Measurements from ENCODE around the gene PRDM12. TPM values are rescaled to one million over a fixed set of nuclear protein-coding genes. Genes with fewer than 3 reads are reported as not detected.

The PRDM12 gene
- total RNA-seq, 2 donors from 2014 or later, result 0.39 TPM; not detected in 1

DNA sequence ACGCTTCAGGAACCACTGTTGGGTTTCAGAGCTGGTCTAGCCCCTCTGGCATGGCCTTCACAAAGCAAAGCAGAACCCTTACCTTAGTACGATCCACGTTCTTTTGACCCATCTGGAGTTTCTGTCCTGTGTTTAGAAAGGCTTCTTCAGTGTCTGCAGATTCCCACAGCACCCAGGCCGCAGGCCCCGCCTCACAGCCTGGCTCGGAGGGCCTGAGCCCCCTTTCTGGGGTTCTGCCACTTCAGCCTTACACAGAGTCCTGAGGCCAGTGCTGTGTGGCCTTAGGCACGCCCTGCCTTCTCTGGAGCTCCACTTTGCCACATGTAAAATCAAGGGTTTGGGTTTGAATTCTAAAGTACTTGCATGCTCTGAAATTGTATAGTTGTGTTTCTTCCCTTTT lies 31.6 kb upstream of the PRDM12 start:
- Mint-ChIP-seq H3K36me3 (no peaks in the 10 kb centered on the region), H3K27ac (no peak overlapping the region), H3K4me1 (ENCODE audit: low read depth in 2 of 2) (no peaks in the 10 kb centered on the region), H3K27me3 (no peaks in the 10 kb centered on the region), H3K9me3 (no peaks in the 10 kb centered on the region), H3K4me3 (no peak overlapping the region)
- no peak for ATAC-seq
- DNase-seq (ENCODE audit: low spot score), result no peak

DNA sequence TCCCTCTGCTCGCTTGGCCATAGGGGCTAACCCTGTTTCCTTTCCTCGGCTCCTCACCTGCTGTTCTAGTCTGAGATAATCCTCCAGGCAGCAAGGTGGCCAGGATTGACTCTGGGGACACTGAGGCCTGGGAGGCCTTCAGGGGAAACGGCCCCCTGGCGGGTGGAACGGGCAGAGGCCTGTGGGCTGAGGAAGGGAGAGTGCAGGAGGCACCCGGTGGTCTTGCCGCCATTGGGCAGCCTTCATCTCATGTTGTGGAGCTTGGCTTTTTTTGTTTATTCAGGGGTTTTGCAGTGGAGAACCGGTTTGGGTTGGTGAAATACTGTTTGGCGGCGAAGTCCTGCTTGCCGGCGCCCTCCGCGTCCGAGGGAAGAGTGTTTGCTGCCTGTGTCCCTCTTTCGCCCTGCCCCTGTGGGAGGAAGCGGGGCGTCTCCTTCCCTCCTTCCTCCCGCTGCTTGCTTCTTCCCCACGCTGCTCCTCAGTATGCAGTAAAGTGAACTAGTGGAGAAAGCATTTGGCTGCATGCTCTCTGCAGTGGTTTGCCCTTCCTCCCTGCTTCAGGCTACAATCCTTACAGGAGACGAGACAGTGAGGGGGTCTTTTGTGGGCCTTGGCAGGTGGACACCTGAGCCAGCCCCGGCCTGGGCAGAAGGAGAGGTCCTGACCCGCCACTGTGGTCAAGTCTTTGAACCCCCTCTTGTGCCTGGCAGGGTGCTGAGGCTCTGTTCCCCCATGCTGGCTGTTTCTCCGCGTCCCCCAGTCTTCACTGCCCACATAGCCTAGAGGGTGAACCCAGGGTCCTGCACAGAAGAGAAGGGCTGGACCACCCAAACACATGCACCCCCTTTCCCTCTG lies 30.8 kb upstream of the PRDM12 start:
- Mint-ChIP-seq H3K4me1 (ENCODE audit: low read depth in 2 of 2) (peaks cover 0 to 2% of the 10 kb centered on the region in 2 donors), H3K27ac (no peak overlapping the region), H3K4me3 (no peak overlapping the region), H3K9me3 (no peaks in the 10 kb centered on the region), H3K36me3 (no peaks in the 10 kb centered on the region), H3K27me3 (no peaks in the 10 kb centered on the region)
- ATAC-seq, result no peak
- DNase-seq (ENCODE audit: low spot score), result no peak

DNA sequence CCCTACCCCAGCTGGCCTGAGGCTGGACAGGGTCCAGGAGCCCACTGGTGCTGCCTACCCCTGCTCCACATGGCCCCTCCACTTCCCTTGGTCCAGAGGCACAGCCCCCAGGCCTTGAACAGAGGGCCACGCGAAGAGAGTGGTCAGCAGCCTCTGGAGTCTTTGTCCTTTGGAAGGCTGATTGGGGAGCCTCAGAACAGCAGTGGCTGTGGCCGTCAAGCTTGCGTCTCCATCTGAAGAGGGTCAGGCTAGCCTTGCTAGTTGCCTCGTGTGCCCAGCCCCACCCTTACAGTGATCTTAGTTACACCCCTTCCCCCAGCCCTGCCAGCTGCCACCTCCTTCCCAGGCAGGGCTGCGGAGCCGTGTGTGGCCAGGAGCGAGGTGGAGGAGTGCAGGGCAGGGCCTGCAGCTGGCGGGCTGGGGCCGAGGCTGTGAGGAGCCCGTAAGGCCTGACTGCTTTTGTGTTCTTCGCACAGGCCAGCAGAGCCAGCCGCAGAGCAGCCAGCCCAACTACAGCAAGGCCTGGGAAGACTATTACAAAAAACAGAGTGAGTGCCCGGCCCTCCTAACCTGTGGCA lies 30.1 kb upstream of the PRDM12 start:
- DNase-seq (ENCODE audit: low spot score), result no peak
- Mint-ChIP-seq H3K36me3 (no peaks in the 10 kb centered on the region), H3K27me3 (no peaks in the 10 kb centered on the region), H3K27ac (no peak overlapping the region), H3K4me1 (ENCODE audit: low read depth in 2 of 2) (peaks cover 0 to 2% of the 10 kb centered on the region in 2 donors), H3K9me3 (no peaks in the 10 kb centered on the region), H3K4me3 (no peak overlapping the region)
- ATAC-seq, result no peak

DNA sequence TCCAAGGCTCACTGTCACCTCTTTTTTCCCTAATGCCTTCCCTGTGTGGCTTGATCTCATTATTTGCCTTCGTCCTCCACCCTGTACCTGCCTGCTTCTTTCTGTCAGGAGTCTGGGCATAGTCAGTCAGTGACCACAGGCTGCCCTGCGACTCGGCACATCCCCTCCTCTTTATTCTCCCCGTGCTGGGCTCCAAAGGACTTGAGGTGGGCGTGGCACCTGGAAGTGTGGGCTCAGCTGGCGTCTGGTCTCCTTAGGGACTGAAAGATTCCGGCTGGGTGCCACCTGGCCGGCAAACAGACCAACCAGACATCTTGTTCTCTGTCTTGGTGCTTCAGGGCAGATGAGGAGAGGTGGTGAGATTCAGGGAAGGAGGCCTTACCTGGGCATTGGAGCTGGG lies 29.6 kb upstream of the PRDM12 start:
- no peaks in the 10 kb centered on the region for H3K36me3 Mint-ChIP-seq
- H3K9me3 Mint-ChIP-seq, result no peaks in the 10 kb centered on the region
- peaks cover 0 to 2% of the 10 kb centered on the region in 2 donors for H3K4me1 Mint-ChIP-seq (ENCODE audit: low read depth in 2 of 2)
- no peak overlapping the region for H3K27ac Mint-ChIP-seq
- DNase-seq (ENCODE audit: low spot score) (no peak), ATAC-seq (no peak)
- no peak overlapping the region for H3K4me3 Mint-ChIP-seq
- no peaks in the 10 kb centered on the region for H3K27me3 Mint-ChIP-seq

DNA sequence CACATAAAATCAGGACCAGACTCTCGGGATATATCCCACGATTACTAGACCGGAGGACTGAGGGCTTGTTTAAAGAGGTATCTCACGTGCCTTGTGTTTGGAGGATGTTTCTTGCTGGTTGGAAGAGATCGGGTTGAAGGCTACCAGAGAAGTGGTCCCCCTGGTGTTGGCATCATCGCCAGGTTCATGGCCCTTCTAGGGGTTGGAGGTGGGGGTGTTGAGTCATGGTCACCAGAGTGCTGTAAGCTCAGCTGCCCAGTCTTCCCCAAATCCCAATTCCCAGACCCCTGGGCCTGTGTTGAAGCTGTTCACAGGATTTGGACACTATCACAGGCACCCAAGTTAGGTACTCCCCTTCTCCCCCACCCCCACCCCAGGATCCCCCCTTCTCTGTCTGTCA lies 29.1 kb upstream of the PRDM12 start:
- Mint-ChIP-seq H3K4me3 (no peak overlapping the region), H3K27me3 (no peaks in the 10 kb centered on the region), H3K9me3 (no peaks in the 10 kb centered on the region), H3K36me3 (no peaks in the 10 kb centered on the region), H3K4me1 (ENCODE audit: low read depth in 2 of 2) (peaks cover 0 to 2% of the 10 kb centered on the region in 2 donors), H3K27ac (no peak overlapping the region)
- ATAC-seq (no peak), DNase-seq (ENCODE audit: low spot score) (no peak)

DNA sequence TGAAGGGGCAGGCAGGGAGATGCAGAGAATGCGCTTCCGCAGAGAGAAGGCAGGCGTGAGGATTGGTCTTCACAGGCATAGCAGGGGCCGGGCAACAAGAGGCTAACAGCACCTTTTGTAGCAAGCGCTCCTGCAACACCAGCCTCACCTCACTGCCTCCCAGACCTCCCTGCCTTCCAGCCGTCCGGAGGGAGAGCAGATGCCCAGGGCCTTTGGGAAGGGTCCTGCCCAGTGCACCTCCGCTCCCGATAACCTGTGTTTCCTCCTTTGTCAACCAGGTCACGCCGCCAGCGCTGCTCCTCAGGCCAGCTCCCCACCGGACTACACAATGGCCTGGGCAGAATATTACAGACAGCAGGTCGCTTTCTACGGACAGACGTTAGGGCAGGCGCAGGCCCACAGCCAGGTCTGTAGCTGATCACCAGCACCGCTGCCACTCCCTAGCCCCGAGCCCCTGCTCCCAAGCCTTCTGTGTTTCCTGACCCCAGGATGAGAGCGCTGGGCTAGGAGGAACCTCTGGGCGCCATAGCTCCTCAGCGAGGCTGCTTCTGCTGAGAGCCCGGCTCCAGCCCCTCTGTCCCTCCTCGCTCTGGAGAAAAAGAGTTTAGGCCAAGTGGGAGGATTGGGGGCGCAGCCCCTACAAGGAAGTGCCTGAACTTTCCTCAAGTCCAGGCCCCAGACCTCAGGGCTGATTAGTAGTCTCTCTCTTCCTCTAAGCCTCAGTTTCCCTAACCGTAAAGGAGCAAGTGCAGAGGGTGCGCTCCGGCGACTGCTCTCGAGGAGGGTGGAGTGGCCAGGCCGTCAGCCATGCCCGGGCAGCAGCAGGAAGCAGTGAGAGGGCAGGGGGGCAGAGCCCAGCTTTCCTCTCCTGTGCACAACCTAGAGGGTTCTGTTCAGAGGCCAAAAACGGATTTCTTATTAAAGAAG lies 28.4 kb upstream of the PRDM12 start:
- no peaks in the 10 kb centered on the region for H3K9me3 Mint-ChIP-seq
- H3K36me3 Mint-ChIP-seq, result no peaks in the 10 kb centered on the region
- peaks cover 0 to 2% of the 10 kb centered on the region in 2 donors for H3K4me1 Mint-ChIP-seq (ENCODE audit: low read depth in 2 of 2)
- no peak for ATAC-seq
- no peak overlapping the region for H3K27ac Mint-ChIP-seq
- H3K27me3 Mint-ChIP-seq, result no peaks in the 10 kb centered on the region
- no peak for DNase-seq (ENCODE audit: low spot score)
- H3K4me3 Mint-ChIP-seq, result no peak overlapping the region

DNA sequence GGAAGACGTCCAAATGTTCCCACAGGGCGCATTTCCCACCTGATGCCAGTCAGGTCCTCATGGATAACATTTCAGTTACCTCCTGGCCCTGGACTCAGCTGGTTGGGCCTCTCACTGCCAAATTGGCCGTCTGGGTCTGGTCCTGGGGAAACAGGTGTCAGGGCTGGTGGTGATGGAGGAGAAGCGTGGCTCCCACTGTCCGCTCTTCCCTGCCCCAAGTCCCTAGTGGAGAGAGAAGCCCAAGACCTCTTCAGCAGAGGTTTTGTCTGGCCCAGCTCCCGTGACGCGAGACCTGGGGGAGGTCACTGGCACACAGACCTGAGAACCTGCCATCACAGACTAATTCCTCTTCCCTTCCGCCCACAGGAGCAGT lies 27.8 kb upstream of the PRDM12 start:
- Mint-ChIP-seq H3K4me1 (ENCODE audit: low read depth in 2 of 2) (peaks cover 0 to 2% of the 10 kb centered on the region in 2 donors), H3K4me3 (no peak overlapping the region)
- no peak for ATAC-seq

DNA sequence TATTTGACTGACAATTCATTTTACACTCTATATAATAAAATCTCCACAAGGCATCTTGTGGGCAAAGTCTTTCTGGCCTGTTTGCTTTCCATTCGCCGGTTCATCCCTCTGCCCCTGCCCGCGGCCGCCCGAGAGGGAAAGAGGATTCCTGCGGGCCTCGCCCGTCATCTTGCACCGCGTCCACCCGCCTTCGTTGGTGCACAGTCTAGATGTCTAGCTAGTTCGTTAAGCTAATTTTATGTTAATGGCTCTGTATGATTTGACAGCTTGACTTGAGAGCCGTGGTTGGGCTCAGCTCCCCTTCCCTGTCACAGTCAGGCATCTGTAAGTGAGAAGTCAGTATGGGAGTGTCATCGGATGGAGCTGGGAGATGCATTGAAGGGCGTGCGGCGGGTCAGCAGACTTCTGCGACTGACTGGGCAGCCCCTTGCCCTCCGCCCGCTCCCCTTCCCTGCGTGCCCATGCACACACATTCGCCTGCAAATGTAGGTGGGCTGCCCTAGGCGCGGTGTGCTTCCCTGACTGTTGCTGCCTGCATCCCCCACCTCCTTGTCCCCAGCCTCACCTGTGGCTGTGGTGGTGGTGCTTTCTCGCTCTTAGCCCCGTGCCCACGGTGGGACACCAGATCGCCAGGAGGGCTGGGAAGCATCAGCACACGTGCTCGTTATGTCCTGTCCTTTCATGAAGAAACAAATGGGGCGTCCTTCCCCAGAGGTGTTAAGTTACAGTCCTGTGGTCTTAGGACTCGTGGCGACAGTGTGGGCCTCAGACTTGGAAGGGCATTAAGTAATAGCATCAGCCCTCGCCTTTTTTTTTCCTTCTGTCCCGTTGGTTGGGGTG lies 25.9 kb upstream of the PRDM12 start:
- ATAC-seq, result no peak
- Mint-ChIP-seq H3K36me3 (no peaks in the 10 kb centered on the region), H3K27ac (no peak overlapping the region), H3K4me1 (ENCODE audit: low read depth in 2 of 2) (peaks cover 0 to 2% of the 10 kb centered on the region in 2 donors), H3K4me3 (no peak overlapping the region), H3K9me3 (no peaks in the 10 kb centered on the region), H3K27me3 (no peaks in the 10 kb centered on the region)
- DNase-seq (ENCODE audit: low spot score), result no peak

More for the DNA sequence above, 27.8 kb upstream of the PRDM12 start:
- Mint-ChIP-seq H3K27ac (no peak overlapping the region), H3K36me3 (no peaks in the 10 kb centered on the region), H3K27me3 (no peaks in the 10 kb centered on the region), H3K9me3 (no peaks in the 10 kb centered on the region)
- no peak for DNase-seq (ENCODE audit: low spot score)

DNA sequence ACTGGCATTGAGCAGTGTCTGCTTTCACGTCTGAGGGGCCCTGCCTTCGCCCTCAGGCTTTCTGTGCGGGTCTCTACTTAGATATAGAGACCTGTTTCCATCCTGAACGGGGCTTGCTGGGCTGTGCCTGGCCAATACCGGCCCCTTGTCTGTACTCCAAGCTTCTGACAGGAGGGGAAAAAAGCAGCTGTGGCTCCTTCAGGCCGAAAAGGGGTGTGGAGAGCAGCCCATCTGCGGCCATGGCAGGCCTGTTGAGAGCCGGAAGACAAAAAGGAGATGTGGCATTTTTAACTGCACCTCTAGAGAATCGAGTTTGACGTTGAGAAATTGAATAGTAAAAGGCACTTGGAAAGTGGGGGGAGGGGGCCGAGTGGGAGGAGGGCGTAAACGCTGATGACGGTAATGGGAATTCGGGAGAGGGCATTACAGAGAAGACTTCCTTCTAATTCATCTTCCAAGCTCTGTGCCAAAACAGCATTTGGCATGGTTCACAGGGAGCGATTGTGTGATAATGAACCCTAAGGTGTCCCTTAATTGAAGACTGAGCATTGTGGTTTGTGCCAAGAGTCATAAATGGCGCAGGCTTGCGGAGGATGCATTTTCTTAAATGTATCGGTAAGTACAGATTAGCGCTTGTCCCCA lies 25.1 kb upstream of the PRDM12 start:
- DNase-seq (ENCODE audit: low spot score) (no peak), ATAC-seq (no peak)
- no peak overlapping the region for H3K27ac Mint-ChIP-seq
- H3K9me3 Mint-ChIP-seq, result no peaks in the 10 kb centered on the region
- no peaks in the 10 kb centered on the region for H3K27me3 Mint-ChIP-seq
- no peak overlapping the region for H3K4me3 Mint-ChIP-seq
- no peaks in the 10 kb centered on the region for H3K36me3 Mint-ChIP-seq
- H3K4me1 Mint-ChIP-seq (ENCODE audit: low read depth in 2 of 2), result peaks cover 0 to 2% of the 10 kb centered on the region in 2 donors

DNA sequence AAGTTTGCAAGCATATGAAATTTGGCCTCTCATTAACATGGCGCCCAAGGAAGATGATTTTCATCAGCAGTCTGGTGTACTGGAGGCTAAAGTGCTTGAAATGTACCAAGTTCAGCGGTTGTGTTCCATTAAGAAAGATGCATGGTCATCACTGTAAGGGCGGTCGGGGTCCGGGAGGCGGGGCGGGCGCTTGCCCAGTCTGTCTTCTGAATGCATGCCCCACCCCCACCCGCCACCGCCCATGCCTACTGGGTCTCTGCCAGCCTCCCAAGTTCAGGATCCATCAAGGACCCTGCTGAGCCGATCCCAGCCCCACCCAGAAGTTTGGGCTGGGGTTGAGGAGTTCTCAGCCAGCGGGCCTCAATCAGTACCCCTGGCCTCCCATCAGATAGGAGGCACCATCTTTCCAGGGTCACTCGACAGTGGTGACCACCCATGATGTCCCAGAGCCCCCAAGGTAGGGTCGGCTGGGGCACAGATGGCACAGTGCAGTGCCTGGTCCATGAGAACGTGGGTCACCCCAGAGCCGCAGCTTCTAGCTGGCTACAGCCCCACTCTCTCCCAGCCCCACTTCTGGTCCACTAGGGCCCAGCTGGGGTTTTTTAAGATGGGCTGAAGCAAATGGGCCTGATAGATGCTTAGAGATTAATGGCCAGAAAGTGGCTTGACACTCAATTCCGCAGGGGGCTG lies 24.4 kb upstream of the PRDM12 start:
- H3K27ac Mint-ChIP-seq, result no peak overlapping the region
- H3K27me3 Mint-ChIP-seq, result no peaks in the 10 kb centered on the region
- H3K36me3 Mint-ChIP-seq, result no peaks in the 10 kb centered on the region
- H3K4me1 Mint-ChIP-seq (ENCODE audit: low read depth in 2 of 2), result peaks cover 0 to 2% of the 10 kb centered on the region in 2 donors
- ATAC-seq, result peak in 1 of 2 donors; percentile 17
- no peak overlapping the region for H3K4me3 Mint-ChIP-seq
- no peak for DNase-seq (ENCODE audit: low spot score)
- H3K9me3 Mint-ChIP-seq, result no peaks in the 10 kb centered on the region

DNA sequence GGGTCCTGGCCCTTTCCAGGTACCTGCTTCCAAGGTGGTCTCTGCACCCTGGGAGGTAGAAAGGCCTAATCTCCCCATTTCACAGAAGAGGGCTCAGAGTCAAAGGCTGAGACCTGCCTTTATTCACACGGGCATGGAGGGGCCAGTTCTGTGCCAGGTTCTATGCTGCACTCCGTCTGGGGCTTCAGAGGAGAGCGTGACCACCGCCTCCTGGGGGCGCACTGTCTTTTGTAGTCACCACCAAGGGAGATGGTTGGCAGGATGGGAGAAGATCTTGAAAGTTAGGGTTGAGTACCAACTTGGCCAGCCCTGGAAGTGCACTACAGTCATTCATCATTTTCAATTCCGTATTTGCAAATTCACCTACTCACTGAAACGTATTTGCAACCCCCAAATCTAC lies 23.7 kb upstream of the PRDM12 start:
- ATAC-seq, result peak; percentile 13 to 40
- DNase-seq (ENCODE audit: low spot score), result no peak
- Mint-ChIP-seq H3K4me1 (ENCODE audit: low read depth in 2 of 2) (peaks cover 0 to 2% of the 10 kb centered on the region in 2 donors), H3K36me3 (no peaks in the 10 kb centered on the region), H3K4me3 (no peak overlapping the region), H3K27me3 (no peaks in the 10 kb centered on the region), H3K9me3 (no peaks in the 10 kb centered on the region), H3K27ac (no peak overlapping the region)

DNA sequence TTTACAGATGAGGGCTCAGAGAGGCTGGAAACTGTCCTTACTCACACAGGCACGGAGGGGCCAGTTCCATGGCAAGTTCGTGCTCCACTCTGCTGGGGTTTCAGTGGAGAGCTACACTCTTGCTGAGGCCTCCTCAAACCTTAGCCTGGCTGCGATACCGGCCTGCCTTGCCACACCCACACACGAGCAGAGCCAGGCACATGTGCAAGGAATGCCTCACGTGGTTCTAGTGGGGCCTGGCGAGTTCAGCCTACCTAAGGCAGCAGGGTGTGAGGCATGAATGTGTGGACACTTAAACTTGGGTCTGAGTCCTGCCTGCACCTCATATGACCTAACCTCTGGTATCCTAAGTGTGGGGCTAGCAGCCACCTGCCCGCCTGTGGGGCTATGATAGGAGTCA lies 21.5 kb upstream of the PRDM12 start:
- Mint-ChIP-seq H3K27ac (no peak overlapping the region), H3K4me1 (ENCODE audit: low read depth in 2 of 2) (peaks cover 0 to 2% of the 10 kb centered on the region in 2 donors), H3K36me3 (no peaks in the 10 kb centered on the region), H3K27me3 (peaks cover 0 to 4% of the 10 kb centered on the region in 2 donors), H3K9me3 (no peaks in the 10 kb centered on the region), H3K4me3 (no peak overlapping the region)
- DNase-seq (ENCODE audit: low spot score), result no peak
- peak in 1 of 2 donors; percentile 43 for ATAC-seq
